Measurements from ENCODE around the gene ACTR1A.

GRCh38 chr10:102535481-102536147 is 33.1 kb upstream of the ACTR1A start:
- TF ChIP-seq, protein P1, sequence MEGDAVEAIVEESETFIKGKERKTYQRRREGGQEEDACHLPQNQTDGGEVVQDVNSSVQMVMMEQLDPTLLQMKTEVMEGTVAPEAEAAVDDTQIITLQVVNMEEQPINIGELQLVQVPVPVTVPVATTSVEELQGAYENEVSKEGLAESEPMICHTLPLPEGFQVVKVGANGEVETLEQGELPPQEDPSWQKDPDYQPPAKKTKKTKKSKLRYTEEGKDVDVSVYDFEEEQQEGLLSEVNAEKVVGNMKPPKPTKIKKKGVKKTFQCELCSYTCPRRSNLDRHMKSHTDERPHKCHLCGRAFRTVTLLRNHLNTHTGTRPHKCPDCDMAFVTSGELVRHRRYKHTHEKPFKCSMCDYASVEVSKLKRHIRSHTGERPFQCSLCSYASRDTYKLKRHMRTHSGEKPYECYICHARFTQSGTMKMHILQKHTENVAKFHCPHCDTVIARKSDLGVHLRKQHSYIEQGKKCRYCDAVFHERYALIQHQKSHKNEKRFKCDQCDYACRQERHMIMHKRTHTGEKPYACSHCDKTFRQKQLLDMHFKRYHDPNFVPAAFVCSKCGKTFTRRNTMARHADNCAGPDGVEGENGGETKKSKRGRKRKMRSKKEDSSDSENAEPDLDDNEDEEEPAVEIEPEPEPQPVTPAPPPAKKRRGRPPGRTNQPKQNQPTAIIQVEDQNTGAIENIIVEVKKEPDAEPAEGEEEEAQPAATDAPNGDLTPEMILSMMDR (IDR thresholded peaks at IDR 0.05): no peak
- no peak for TF ChIP-seq EZH2 (IDR thresholded peaks at IDR 0.05; ENCODE audit: borderline replicate concordance, insufficient read depth, low read depth, low read length, poor library complexity, severe bottlenecking)
